ENCODE results near the gene SRL. TPM values are rescaled to one million over a fixed set of nuclear protein-coding genes. Genes with fewer than 3 reads are reported as not detected.

SRL gene
- total RNA-seq, 4 donors from 2014 or later, result 0.67 to 1.1 (median 0.84) TPM

- Histone ChIP-seq H3K9me3 (no peaks in the 10 kb centered on the region), H3K4me3 (replicated peaks in 1 of 3) (no peak overlapping the region), H3K27ac (no peak overlapping the region), H3K4me1 (no peaks in the 10 kb centered on the region), H3K27me3 (no peaks in the 10 kb centered on the region), H3K36me3 (no peaks in the 10 kb centered on the region)
- no peak for DNase-seq
- TF ChIP-seq CTCF (IDR thresholded peaks at IDR 0.05) (no peak), POLR2A (IDR thresholded peaks at IDR 0.05) (no peak)
- 84 to 86% methylated on average over 5 of the region's 5 CpGs for WGBS, 2 donors
- intact Hi-C loops (cut with DNase I), result no loop called here
Observed at GRCh38 chr16:4226251-4227039, 15.4 kb downstream of the SRL start.

- intact Hi-C loops (cut with DNase I), result no loop called here
- WGBS, 2 donors, result 94 to 100% methylated on average over 2 of the region's 2 CpGs
- no peaks in the 10 kb centered on the region for H3K4me1 ChIP-seq
Observed at GRCh38 chr16:4225075-4225474, 16.8 kb downstream of the SRL start.

GRCh38 chr16:4220358-4220757 lies 21.5 kb downstream of the SRL start:
- Histone ChIP-seq H3K4me3 (replicated peaks in 1 of 3) (no peak overlapping the region), H3K9me3 (no peaks in the 10 kb centered on the region), H3K27ac (peak overlapping the region in 1 of 3 donors; percentile 95), H3K4me1 (peaks cover 39 to 45% of the 10 kb centered on the region in 2 donors), H3K36me3 (no peaks in the 10 kb centered on the region), H3K27me3 (no peaks in the 10 kb centered on the region)
- TF ChIP-seq POLR2A (IDR thresholded peaks at IDR 0.05) (no peak), CTCF (IDR thresholded peaks at IDR 0.05) (no peak)
- intact Hi-C loops (cut with DNase I), result no loop called here
- 86 to 94% methylated on average over 5 of the region's 5 CpGs for WGBS, 2 donors
- DNase-seq, result no peak

More at GRCh38 chr16:4225075-4225474, 16.8 kb downstream of the SRL start:
- no peak for DNase-seq
- Histone ChIP-seq H3K36me3 (no peaks in the 10 kb centered on the region), H3K4me3 (replicated peaks in 1 of 3) (no peak overlapping the region), H3K27me3 (no peaks in the 10 kb centered on the region), H3K9me3 (no peaks in the 10 kb centered on the region), H3K27ac (no peak overlapping the region)
- TF ChIP-seq POLR2A (IDR thresholded peaks at IDR 0.05) (no peak), CTCF (IDR thresholded peaks at IDR 0.05) (no peak)

- Histone ChIP-seq H3K4me1 (peaks cover 56 to 65% of the 10 kb centered on the region in 2 donors), H3K4me3 (replicated peaks in 1 of 3) (no peak overlapping the region), H3K27me3 (no peaks in the 10 kb centered on the region), H3K36me3 (no peaks in the 10 kb centered on the region), H3K27ac (peak overlapping the region; percentile 82 to 98 (median 95)), H3K9me3 (no peaks in the 10 kb centered on the region)
- DNase-seq, result peak; percentile 93 to 96
- TF ChIP-seq CTCF (IDR thresholded peaks at IDR 0.05) (no peak), POLR2A (IDR thresholded peaks at IDR 0.05) (no peak)
- intact Hi-C loops (cut with DNase I), result no loop called here
- 18 to 51% methylated on average over 5 to 13 of the region's 14 CpGs for WGBS, 2 donors
Observed at GRCh38 chr16:4218202-4218601, 23.7 kb downstream of the SRL start.
